HEK293 (cell line): ENCODE data around the gene GP9.
"Not testable (repeated sequence)": the region's sequence is repeated elsewhere in the genome, so short reads cannot be mapped to it uniquely, and the experiment has no call there.

Source experiments
- CTCF ChIA-PET: fragments of 350-600 bp; formaldehyde crosslinking; extraction: SDS; loops from one replicate; lab custom pipeline; 2021; ENCODE audit warnings: antibody characterized with exemption; lab: Yijun Ruan, JAX
- POLR2A ChIA-PET: fragments of 300-600 bp; formaldehyde crosslinking; extraction: SDS; loops from one replicate; lab custom pipeline; 2020; ENCODE audit warnings: antibody characterized with exemption, inconsistent platforms; lab: Yijun Ruan, JAX
- H3K27ac ChIP-seq: fragments of 200-500 bp; sonication (Bioruptor generic); 2 replicates; pipeline ENCODE4 v1.5.1; 2014; ENCODE audit warnings: low read depth, low read length, control low read depth, inconsistent platforms; ENCODE audit errors: extremely low read depth
- H3K36me3 ChIP-seq, 2 experiments: fragments of 200-500 bp in 1 of 2; sonication (Bioruptor generic) in 1 of 2; 1 replicate in 1 of 2; 2 replicates in 1 of 2; pipeline ENCODE4 v1.5.1; 2014 to 2017; ENCODE audit warnings: inconsistent platforms in 2 of 2, low read length in 2 of 2; ENCODE audit not compliant: control insufficient read depth in 2 of 2, insufficient read depth in 1 of 2
- H3K4me1 ChIP-seq: fragments of 200-500 bp; sonication (Bioruptor generic); 2 replicates; pipeline ENCODE4 v1.5.1; 2014; ENCODE audit warnings: mild to moderate bottlenecking, low read length, inconsistent platforms; ENCODE audit not compliant: control insufficient read depth, insufficient read depth
- H3K4me3 ChIP-seq: 2 replicates; pipeline ENCODE4 v1.5.1; 2011; ENCODE audit warnings: low read depth, mild to moderate bottlenecking, control low read depth, low read length, moderate library complexity
- H3K9me3 ChIP-seq: fragments of 200-500 bp; sonication (Bioruptor generic); 2 replicates; pipeline ENCODE4 v1.5.1; 2014; ENCODE audit warnings: low read depth, low read length, inconsistent platforms; ENCODE audit not compliant: control insufficient read depth, insufficient read depth

GP9 gene

GRCh38 chr3:129111076-129111780 lies 50.6 kb downstream of the GP9 start:
- H3K4me1 ChIP-seq, CTCF ChIA-PET, H3K4me3 ChIP-seq, H3K27ac ChIP-seq, H3K9me3 ChIP-seq: not testable (repeated sequence)
- POLR2A ChIA-PET, result interaction anchor here (0.7 kb wide), 1 partner anchor 143 kb away, joined by 4 read pairs; no protein-coding TSS in a partner anchor
- H3K36me3 ChIP-seq, result peaks cover 0 to 15% of the 10 kb centered on the region in 2 experiments; a peak in 2 of 3 replicates
